SK-N-SH (cell line): ENCODE results near the gene A2ML1. TPM values are rescaled to one million over a fixed set of nuclear protein-coding genes. Genes with fewer than 3 reads are reported as not detected.
"Not testable (repeated sequence)": the region's sequence is repeated elsewhere in the genome, so short reads cannot be mapped to it uniquely, and the experiment has no call there.

Experiments
- CTCF ChIA-PET: fragments of 300-600, 350-600 bp; formaldehyde crosslinking; extraction: SDS; loops from one replicate; lab custom pipeline; 2021; lab: Yijun Ruan, JAX
- POLR2A ChIA-PET: fragments of 350-600 bp; sonication (Branson Sonifier 250); formaldehyde crosslinking; extraction: SDS; loops from one replicate; lab custom pipeline; 2020; ENCODE audit warnings: antibody characterized with exemption, inconsistent platforms; lab: Yijun Ruan, JAX
- DNase-seq: peaks from one replicate; pipeline ENCODE4 v3.0.0; 2012
- H2AFZ ChIP-seq: fragments of 200-600 bp; sonication (generic); 2 replicates; pipeline ENCODE4 v1.8.1; 2016; ENCODE audit warnings: antibody characterized with exemption, mild to moderate bottlenecking, low read depth
- H3F3A ChIP-seq: fragments of 200-600 bp; sonication (generic); replicated peaks from 2 replicates; pipeline ENCODE3; 2016; ENCODE audit warnings: antibody characterized with exemption, mild to moderate bottlenecking; ENCODE audit not compliant: insufficient read depth
- H3K27ac ChIP-seq, 2 experiments: fragments of 200-500 bp in 1 of 2; fragments of 200-600 bp in 1 of 2; sonication (Bioruptor generic) in 1 of 2; sonication (generic), shearing (Covaris generic) in 1 of 2; 2 replicates each; pipeline versions ENCODE4 v1.5.1 to v1.6.1; 2014 to 2016; ENCODE audit warnings: low read depth in 2 of 2, inconsistent platforms in 1 of 2, low read length in 1 of 2, mild to moderate bottlenecking in 1 of 2, mixed read lengths in 1 of 2
- H3K27me3 ChIP-seq: fragments of 200-600 bp; sonication (generic), shearing (Covaris generic); 2 replicates; pipeline ENCODE4 v1.6.1; 2016; ENCODE audit warnings: mixed run types; ENCODE audit not compliant: insufficient read depth
- H3K36me3 ChIP-seq, 2 experiments: fragments of 200-500 bp in 1 of 2; fragments of 200-600 bp in 1 of 2; sonication (Bioruptor generic) in 1 of 2; sonication (generic) in 1 of 2; replicated peaks in 1 of 2; 2 replicates each; pipeline versions ENCODE3 to v1.5.1; 2014 to 2016; ENCODE audit warnings: low read length in 1 of 2, mild to moderate bottlenecking in 1 of 2; ENCODE audit not compliant: insufficient read depth in 2 of 2, control insufficient read depth in 1 of 2
- H3K4me1 ChIP-seq, 2 experiments: fragments of 200-500 bp in 1 of 2; fragments of 200-600 bp in 1 of 2; sonication (Bioruptor generic) in 1 of 2; sonication (generic), shearing (Covaris generic) in 1 of 2; 2 replicates each; pipeline versions ENCODE4 v1.5.1 to v1.6.1; 2014 to 2016; ENCODE audit warnings: low read depth in 1 of 2, low read length in 1 of 2, mixed run types in 1 of 2; ENCODE audit not compliant: insufficient read depth in 2 of 2, control insufficient read depth in 1 of 2
- H3K4me2 ChIP-seq: fragments of 200-600 bp; sonication (generic), shearing (Covaris generic); 2 replicates; pipeline ENCODE4 v1.6.1; 2017; ENCODE audit warnings: mixed run types
- H3K4me3 ChIP-seq, 2 experiments: fragments of 200-500 bp in 1 of 2; fragments of 200-600 bp in 1 of 2; sonication (Bioruptor generic) in 1 of 2; sonication (generic), shearing (Covaris generic) in 1 of 2; 2 replicates each; pipeline versions ENCODE4 v1.5.1 to v1.8.1; 2014 to 2016; ENCODE audit warnings: low read depth in 2 of 2, inconsistent platforms in 1 of 2, low read length in 1 of 2, mild to moderate bottlenecking in 1 of 2, mixed read lengths in 1 of 2, moderate library complexity in 1 of 2
- H3K79me2 ChIP-seq: fragments of 200-600 bp; sonication (generic); 2 replicates; pipeline ENCODE4 v1.8.1; 2017; ENCODE audit warnings: mild to moderate bottlenecking; ENCODE audit not compliant: insufficient read depth
- H3K9ac ChIP-seq: fragments of 200-600 bp; sonication (generic); 2 replicates; pipeline ENCODE4 v1.6.1; 2017; ENCODE audit warnings: mixed run types
- H3K9me2 ChIP-seq: fragments of 200-600 bp; sonication (generic); 2 replicates; pipeline ENCODE4 v1.6.1; 2017; ENCODE audit warnings: mixed run types
- H3K9me3 ChIP-seq: fragments of 200-600 bp; sonication (generic); 2 replicates; pipeline ENCODE4 v1.6.1; 2017; ENCODE audit warnings: mixed run types, mild to moderate bottlenecking, moderate library complexity
- H4K20me1 ChIP-seq: fragments of 200-600 bp; sonication (generic); 2 replicates; pipeline ENCODE4 v1.6.1; 2017; ENCODE audit warnings: mild to moderate bottlenecking, mixed run types; ENCODE audit not compliant: insufficient read depth
- MEF2A ChIP-seq: IDR thresholded peaks from 2 replicates; pipeline ENCODE4 v1.4.0; 2012; ENCODE audit warnings: low read depth, borderline replicate concordance
- POLR2AphosphoS5 ChIP-seq: IDR thresholded peaks from 2 replicates; pipeline ENCODE4 v1.6.1; 2012; ENCODE audit warnings: low read depth, low read length
- RXRA ChIP-seq: IDR thresholded peaks from 2 replicates; pipeline ENCODE4 v1.4.0; 2012; ENCODE audit warnings: low read depth, mild to moderate bottlenecking, borderline replicate concordance
- WGBS: methylation state at CpG from one replicate; pipeline ENCODE4 v1.1.6; 2017; ENCODE audit warnings: low lambda C conversion rate; 5-methylcytosine and 5-hydroxymethylcytosine counted together
- polyA plus RNA-seq, 3 experiments: library from polyadenylated mRNA; depleted of rRNA; stranded (reverse); fragments of >200 nt; gene quantifications; 2 replicates each; pipeline ENCODE4 v1.2.3, GENCODE V29; 2012
- TF ChIP-seq, protein P1 (sequence below): IDR thresholded peaks from 2 replicates; pipeline ENCODE4 v1.4.0; 2012; ENCODE audit warnings: low read depth, borderline replicate concordance

A2ML1 gene
- polyA plus RNA-seq, 1 of the 3 experiments (the other 2 are of a cell fraction), result not detected

DNA sequence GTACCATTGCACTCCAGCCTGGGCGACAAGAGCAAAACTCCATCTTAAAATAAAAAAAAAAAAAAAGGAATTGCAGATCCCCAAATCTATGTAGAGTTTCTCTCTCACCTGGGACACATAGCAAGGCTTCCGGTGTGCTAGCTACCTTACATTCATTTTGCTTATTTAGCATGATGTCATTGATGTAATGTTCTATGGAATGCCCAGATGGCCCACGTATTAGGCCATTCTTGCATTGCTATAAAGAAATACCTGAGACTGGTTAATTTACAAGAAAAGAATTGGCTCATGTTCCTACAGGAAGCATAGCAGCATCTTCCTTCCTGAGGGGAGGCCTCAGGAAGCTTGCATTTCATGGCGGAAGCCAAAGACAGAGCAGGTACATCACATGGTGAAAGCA lies 36.9 kb upstream of the A2ML1 start (continued):
- TF ChIP-seq RXRA (no peak), MEF2A (no peak), POLR2AphosphoS5 (no peak)
- TF ChIP-seq, protein P1, sequence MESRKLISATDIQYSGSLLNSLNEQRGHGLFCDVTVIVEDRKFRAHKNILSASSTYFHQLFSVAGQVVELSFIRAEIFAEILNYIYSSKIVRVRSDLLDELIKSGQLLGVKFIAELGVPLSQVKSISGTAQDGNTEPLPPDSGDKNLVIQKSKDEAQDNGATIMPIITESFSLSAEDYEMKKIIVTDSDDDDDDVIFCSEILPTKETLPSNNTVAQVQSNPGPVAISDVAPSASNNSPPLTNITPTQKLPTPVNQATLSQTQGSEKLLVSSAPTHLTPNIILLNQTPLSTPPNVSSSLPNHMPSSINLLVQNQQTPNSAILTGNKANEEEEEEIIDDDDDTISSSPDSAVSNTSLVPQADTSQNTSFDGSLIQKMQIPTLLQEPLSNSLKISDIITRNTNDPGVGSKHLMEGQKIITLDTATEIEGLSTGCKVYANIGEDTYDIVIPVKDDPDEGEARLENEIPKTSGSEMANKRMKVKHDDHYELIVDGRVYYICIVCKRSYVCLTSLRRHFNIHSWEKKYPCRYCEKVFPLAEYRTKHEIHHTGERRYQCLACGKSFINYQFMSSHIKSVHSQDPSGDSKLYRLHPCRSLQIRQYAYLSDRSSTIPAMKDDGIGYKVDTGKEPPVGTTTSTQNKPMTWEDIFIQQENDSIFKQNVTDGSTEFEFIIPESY, result no peak

DNA sequence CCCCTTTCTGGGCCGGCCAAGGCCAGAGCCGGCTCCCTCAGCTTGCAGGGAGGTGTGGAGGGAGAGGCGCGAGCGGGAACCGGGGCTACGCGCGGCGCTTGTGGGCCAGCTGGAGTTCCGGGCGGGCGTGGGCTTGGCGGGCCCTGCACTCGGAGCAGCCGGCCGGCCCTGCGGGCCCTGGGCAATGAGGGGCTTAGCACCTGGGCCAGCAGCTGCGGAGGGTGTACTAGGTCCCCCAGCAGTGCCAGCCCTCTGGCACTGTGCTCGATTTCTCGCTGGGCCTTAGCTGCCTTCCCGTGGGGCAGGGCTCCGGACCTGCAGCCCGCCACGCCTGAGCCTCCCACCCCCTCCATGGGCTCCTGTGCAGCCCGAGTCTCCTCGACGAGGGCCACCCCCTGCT lies 35.2 kb upstream of the A2ML1 start:
- CTCF ChIA-PET, result not testable (repeated sequence)

DNA sequence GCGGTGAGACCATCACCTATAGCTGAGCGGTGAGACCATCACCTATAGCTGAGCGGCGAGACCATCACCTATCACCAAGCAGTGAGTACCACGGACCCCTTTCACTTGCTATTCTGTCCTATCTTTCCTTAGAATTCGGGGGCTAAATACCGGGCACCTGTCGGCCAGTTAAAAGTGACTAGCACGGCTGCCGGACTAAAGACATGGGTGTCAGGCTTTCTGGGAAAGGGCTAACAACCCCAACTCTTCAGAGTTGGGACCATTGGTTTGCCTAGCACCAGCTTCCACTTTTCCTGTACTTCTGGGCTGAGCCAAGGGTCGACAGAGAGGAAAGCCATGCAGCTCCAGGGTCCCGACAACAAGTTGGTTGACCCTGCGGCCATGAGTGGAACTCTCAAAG lies 33.7 kb upstream of the A2ML1 start:
- H3K9ac ChIP-seq, CTCF ChIA-PET, DNase-seq, H3K27me3 ChIP-seq, H2AFZ ChIP-seq, H3K4me1 ChIP-seq, H3K36me3 ChIP-seq, H4K20me1 ChIP-seq, POLR2A ChIA-PET, H3K79me2 ChIP-seq, H3K4me3 ChIP-seq, H3F3A ChIP-seq, H3K9me3 ChIP-seq, H3K27ac ChIP-seq, H3K4me2 ChIP-seq, H3K9me2 ChIP-seq: not testable (repeated sequence)
- WGBS, result 72% methylated on average over 11 of the region's 13 CpGs

More for the DNA sequence above, 35.2 kb upstream of the A2ML1 start:
- H3F3A ChIP-seq, H4K20me1 ChIP-seq, H2AFZ ChIP-seq, H3K9ac ChIP-seq, DNase-seq, H3K27ac ChIP-seq, H3K4me1 ChIP-seq, H3K27me3 ChIP-seq, H3K4me2 ChIP-seq, H3K9me3 ChIP-seq, H3K4me3 ChIP-seq, H3K9me2 ChIP-seq, H3K79me2 ChIP-seq, POLR2A ChIA-PET: not testable (repeated sequence)
- peaks cover 8 to 11% of the 10 kb centered on the region in 2 experiments for H3K36me3 ChIP-seq
- 93% methylated on average over 17 of the region's 28 CpGs for WGBS

DNA sequence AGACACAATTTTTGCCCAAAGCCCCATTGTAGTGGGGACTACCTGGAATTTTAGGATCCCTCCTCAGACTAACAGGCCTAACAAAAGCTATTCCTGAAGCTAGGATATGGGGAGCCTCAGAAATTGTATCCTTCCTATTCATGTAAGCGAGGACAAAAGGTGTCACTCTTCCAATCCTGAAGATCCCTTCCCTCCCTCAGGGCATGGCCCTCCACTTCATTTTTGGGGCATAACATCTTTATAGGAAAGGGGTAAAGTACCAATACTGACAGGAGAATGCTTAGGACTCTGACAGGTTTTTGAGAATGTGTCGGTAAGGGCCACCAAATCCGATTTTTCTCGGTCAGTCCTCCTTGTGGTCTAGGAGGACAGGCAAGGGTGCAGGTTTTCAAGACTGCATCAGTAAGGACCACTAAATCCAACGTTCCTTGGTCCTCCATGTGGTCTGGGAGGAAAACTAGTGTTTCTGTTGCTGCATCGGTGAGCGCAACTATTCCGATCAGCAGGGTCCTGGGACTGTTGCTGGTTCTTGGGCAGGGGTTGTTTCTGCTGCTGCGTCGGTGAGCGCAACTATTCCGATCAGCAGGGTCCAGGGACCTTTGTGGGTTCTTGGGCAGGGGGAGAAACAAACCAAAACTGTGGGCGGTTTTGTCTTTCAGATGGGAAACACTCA lies 32.9 kb upstream of the A2ML1 start:
- H3K79me2 ChIP-seq, H3K27ac ChIP-seq, CTCF ChIA-PET, H4K20me1 ChIP-seq, H3K4me1 ChIP-seq, H3K4me2 ChIP-seq, H3K4me3 ChIP-seq, H3F3A ChIP-seq, DNase-seq, H2AFZ ChIP-seq, H3K9me2 ChIP-seq, H3K9ac ChIP-seq, POLR2A ChIA-PET, H3K9me3 ChIP-seq, H3K27me3 ChIP-seq, H3K36me3 ChIP-seq: not testable (repeated sequence)
- WGBS, result 84% methylated on average over 12 of the region's 13 CpGs

- H3F3A ChIP-seq, H3K79me2 ChIP-seq, H4K20me1 ChIP-seq, H3K9me3 ChIP-seq, H2AFZ ChIP-seq, H3K9me2 ChIP-seq, H3K27ac ChIP-seq, H3K4me1 ChIP-seq, H3K36me3 ChIP-seq, H3K27me3 ChIP-seq, DNase-seq, H3K9ac ChIP-seq, POLR2A ChIA-PET, H3K4me3 ChIP-seq, H3K4me2 ChIP-seq, CTCF ChIA-PET: not testable (repeated sequence)
- WGBS, result 77% methylated on average over 4 of the region's 4 CpGs
Observed at GRCh38 chr12:8793226-8793625, 29.2 kb upstream of the A2ML1 start.

DNA sequence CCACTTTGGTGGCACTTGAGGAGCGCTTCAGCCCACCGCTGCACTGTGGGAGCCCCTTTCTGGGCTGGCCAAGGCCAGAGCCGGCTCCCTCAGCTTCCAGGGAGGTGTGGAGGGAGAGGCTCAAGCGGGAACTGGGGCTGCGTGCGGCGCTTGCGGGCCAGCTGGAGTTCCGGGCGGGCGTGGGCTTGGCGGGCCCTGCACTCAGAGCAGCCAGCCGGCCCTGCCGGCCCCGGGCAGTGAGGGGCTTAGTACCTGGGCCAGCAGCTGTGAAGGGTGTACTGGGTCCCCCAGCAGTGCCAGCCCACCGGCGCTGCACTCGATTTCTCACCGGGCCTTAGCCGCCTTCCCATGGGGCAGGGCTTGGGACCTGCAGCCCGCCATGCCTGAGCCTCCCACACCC lies 27.8 kb upstream of the A2ML1 start:
- H3K27ac ChIP-seq, H3K79me2 ChIP-seq, H2AFZ ChIP-seq, DNase-seq, H3K4me1 ChIP-seq, H3K9ac ChIP-seq, POLR2A ChIA-PET, H3K36me3 ChIP-seq, H3K9me3 ChIP-seq, H3F3A ChIP-seq, H4K20me1 ChIP-seq, H3K4me3 ChIP-seq, H3K9me2 ChIP-seq, CTCF ChIA-PET, H3K4me2 ChIP-seq, H3K27me3 ChIP-seq: not testable (repeated sequence)
- WGBS, result 42% methylated on average over 3 of the region's 21 CpGs
